SU-DHL-6 (cell line): ENCODE measurements around the gene XIRP2.

Experiments
- H2AFZ ChIP-seq: fragments of 200-600 bp; sonication (generic); 2 replicates; pipeline ENCODE4 v1.6.1; 2014; ENCODE audit warnings: low read depth, mild to moderate bottlenecking, moderate library complexity, mixed read lengths, antibody characterized with exemption, low read length; ENCODE audit not compliant: severe bottlenecking
- H3F3A ChIP-seq: fragments of 200-600 bp; shearing (Covaris generic); 2 replicates; pipeline ENCODE4 v1.6.0; 2016; ENCODE audit warnings: antibody characterized with exemption, mild to moderate bottlenecking; ENCODE audit not compliant: insufficient read depth
- H3K27ac ChIP-seq: fragments of 200-600 bp; sonication (generic); 2 replicates; pipeline ENCODE4 v1.5.1; 2016; ENCODE audit warnings: low read depth, mild to moderate bottlenecking, low read length, moderate library complexity, mixed read lengths
- H3K27me3 ChIP-seq: fragments of 200-600 bp; sonication (generic), shearing (Covaris generic); 2 replicates; pipeline ENCODE4 v1.6.0; 2014; ENCODE audit warnings: mild to moderate bottlenecking, low read length
- H3K36me3 ChIP-seq: fragments of 200-600 bp; sonication (generic); 2 replicates; pipeline ENCODE4 v1.6.1; 2014; ENCODE audit warnings: mild to moderate bottlenecking, low read length, mixed read lengths
- H3K4me2 ChIP-seq: fragments of 300-600, 200-600 bp; shearing (Covaris generic), sonication (generic); 2 replicates; pipeline ENCODE4 v1.6.0; 2014; ENCODE audit warnings: low read length, low read depth, mild to moderate bottlenecking; ENCODE audit not compliant: poor library complexity, severe bottlenecking
- H3K4me3 ChIP-seq: fragments of 200-600 bp; sonication (generic); 2 replicates; pipeline ENCODE4 v1.5.1; 2014; ENCODE audit warnings: antibody characterized with exemption, low read length, mild to moderate bottlenecking, mixed read lengths; ENCODE audit not compliant: insufficient read depth, poor library complexity, severe bottlenecking
- H3K79me2 ChIP-seq: fragments of 200-600 bp; sonication (generic); 2 replicates; pipeline ENCODE4 v1.6.1; 2014; ENCODE audit warnings: mild to moderate bottlenecking, low read length, moderate library complexity; ENCODE audit not compliant: insufficient read depth
- H3K9ac ChIP-seq: fragments of 200-600 bp; sonication (generic); 2 replicates; pipeline ENCODE4 v1.7.0; 2014; ENCODE audit warnings: mild to moderate bottlenecking, low read length
- H3K9me2 ChIP-seq: fragments of 200-600 bp; sonication (generic); replicated peaks from 2 replicates; pipeline ENCODE4 v1.6.1; 2014; ENCODE audit warnings: low read length; ENCODE audit not compliant: insufficient read depth
- H3K9me3 ChIP-seq: fragments of 200-600 bp; sonication (generic); 2 replicates; pipeline ENCODE4 v1.6.1; 2014; ENCODE audit warnings: low read length, mixed read lengths; ENCODE audit not compliant: insufficient read depth
- H4K20me1 ChIP-seq: fragments of 200-600 bp; sonication (generic); 2 replicates; pipeline ENCODE4 v1.6.1; 2014; ENCODE audit warnings: low read depth, mild to moderate bottlenecking, antibody characterized with exemption, low read length, moderate library complexity, mixed read lengths
- EZH2phosphoT487 ChIP-seq: fragments of 200-600 bp; sonication (generic), shearing (Covaris generic); conservative IDR thresholded peaks from 2 replicates; pipeline ENCODE4 v1.6.1; 2018; ENCODE audit warnings: mild to moderate bottlenecking, antibody characterized with exemption, low read length, moderate library complexity, mixed read lengths
- TF ChIP-seq, protein P1 (sequence below): fragments of 200-600 bp; sonication (generic); IDR thresholded peaks from one replicate; pipeline ENCODE4 v1.5.1; 2017; ENCODE audit warnings: antibody characterized with exemption, mild to moderate bottlenecking, low read length, moderate library complexity; ENCODE audit not compliant: insufficient read depth, poor library complexity, severe bottlenecking

The XIRP2 gene

DNA sequence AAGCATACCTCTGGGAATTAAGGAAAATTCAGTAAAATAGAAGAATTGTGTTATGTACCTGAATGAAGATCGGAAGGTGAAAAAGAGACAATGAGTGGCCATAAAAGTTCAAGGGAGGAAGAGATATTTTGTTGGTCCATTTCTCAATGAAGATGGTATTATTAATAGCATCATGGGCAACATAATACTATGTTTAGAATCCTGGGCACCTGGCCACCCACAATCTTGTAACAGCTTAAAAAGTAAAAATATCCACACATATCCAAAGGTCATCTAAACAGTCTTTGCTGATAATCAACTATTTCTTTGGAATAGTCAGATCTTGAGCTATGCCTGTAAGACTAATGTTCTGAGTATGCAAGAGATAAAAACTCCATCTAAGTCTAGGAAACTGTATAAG lies 73.7 kb downstream of the XIRP2 start:
- TF ChIP-seq EZH2phosphoT487: no peak
- TF ChIP-seq, protein P1, sequence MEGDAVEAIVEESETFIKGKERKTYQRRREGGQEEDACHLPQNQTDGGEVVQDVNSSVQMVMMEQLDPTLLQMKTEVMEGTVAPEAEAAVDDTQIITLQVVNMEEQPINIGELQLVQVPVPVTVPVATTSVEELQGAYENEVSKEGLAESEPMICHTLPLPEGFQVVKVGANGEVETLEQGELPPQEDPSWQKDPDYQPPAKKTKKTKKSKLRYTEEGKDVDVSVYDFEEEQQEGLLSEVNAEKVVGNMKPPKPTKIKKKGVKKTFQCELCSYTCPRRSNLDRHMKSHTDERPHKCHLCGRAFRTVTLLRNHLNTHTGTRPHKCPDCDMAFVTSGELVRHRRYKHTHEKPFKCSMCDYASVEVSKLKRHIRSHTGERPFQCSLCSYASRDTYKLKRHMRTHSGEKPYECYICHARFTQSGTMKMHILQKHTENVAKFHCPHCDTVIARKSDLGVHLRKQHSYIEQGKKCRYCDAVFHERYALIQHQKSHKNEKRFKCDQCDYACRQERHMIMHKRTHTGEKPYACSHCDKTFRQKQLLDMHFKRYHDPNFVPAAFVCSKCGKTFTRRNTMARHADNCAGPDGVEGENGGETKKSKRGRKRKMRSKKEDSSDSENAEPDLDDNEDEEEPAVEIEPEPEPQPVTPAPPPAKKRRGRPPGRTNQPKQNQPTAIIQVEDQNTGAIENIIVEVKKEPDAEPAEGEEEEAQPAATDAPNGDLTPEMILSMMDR: no peak
- Histone ChIP-seq H3K27ac (no peak overlapping the region), H2AFZ (no peak overlapping the region), H3K27me3 (no peaks in the 10 kb centered on the region), H3K79me2 (no peaks in the 10 kb centered on the region), H4K20me1 (no peaks in the 10 kb centered on the region), H3K9me3 (no peaks in the 10 kb centered on the region), H3K9ac (no peak overlapping the region), H3K9me2 (no peaks in the 10 kb centered on the region), H3F3A (no peaks in the 10 kb centered on the region), H3K4me2 (no peak overlapping the region), H3K4me3 (no peak overlapping the region), H3K36me3 (no peaks in the 10 kb centered on the region)

DNA sequence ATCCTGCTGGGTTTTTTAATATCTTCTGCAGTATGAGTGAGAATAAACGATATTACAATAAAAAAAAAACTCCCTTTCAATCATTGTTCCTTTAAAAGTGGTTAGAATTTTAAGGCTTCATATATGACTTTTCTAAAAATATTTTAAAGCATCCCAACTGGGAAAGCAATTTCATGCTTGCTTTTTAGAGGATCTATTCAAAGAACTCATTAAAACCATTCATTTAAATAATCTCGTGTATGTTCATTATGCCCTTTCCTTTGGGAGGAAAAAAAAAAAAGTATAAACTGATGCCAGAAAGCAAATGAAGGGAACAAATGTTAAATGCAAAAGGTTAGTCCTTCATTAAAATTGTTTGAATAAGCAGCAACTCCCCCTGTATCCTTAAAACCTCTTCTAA lies 81.2 kb downstream of the XIRP2 start:
- Histone ChIP-seq H3K79me2 (no peaks in the 10 kb centered on the region), H3K9ac (no peak overlapping the region), H3K4me3 (no peak overlapping the region), H3K27ac (no peak overlapping the region), H3F3A (no peaks in the 10 kb centered on the region), H3K9me3 (no peaks in the 10 kb centered on the region), H3K27me3 (no peaks in the 10 kb centered on the region), H3K9me2 (no peaks in the 10 kb centered on the region; the same call in 1 of the 2 replicates), H3K36me3 (no peaks in the 10 kb centered on the region), H4K20me1 (no peaks in the 10 kb centered on the region), H2AFZ (no peak overlapping the region), H3K4me2 (no peak overlapping the region)
- TF ChIP-seq, protein P1: no peak
- no peak for TF ChIP-seq EZH2phosphoT487

DNA sequence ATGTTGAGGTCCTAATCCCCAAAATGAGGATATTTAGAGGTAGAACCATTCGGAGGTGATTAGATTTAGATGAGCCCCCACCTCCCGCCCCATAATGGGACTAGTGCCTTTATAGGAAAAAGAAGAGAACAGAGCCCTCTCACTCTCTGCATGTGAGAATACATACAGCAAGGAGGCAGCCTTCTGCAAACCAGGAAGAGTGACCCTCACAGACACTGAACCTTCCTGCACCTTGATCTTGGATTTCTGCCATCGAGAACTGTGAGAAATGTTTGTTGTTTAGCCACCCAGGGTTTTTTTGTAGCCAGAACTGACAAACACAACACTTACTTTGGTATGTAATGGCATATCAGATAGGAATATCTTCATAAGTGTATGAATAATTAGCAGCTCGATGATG lies 83.7 kb downstream of the XIRP2 start:
- Histone ChIP-seq H4K20me1 (no peaks in the 10 kb centered on the region), H2AFZ (no peak overlapping the region), H3K9me3 (no peaks in the 10 kb centered on the region), H3K9ac (no peak overlapping the region), H3K4me3 (no peak overlapping the region), H3K36me3 (no peaks in the 10 kb centered on the region), H3K4me2 (no peak overlapping the region), H3K27ac (no peak overlapping the region), H3K27me3 (no peaks in the 10 kb centered on the region), H3K79me2 (no peaks in the 10 kb centered on the region), H3K9me2 (no peaks in the 10 kb centered on the region; the same call in 1 of the 2 replicates), H3F3A (no peaks in the 10 kb centered on the region)
- TF ChIP-seq, protein P1: no peak
- no peak for TF ChIP-seq EZH2phosphoT487
